GM18873 (cell line): ENCODE results near the gene NPTX1.

ENCODE experiments used
- ATAC-seq: cut with Tn5 transposase; IDR thresholded peaks from one replicate; pipeline ENCODE4 v1.9.1; 2021; ENCODE audit warnings: mild to moderate bottlenecking, moderate library complexity, moderate number of reproducible peaks; ENCODE audit not compliant: unreplicated experiment, low FRiP score

Gene NPTX1

GRCh38 chr17:80504686-80505413 lies 28.4 kb upstream of the NPTX1 start:
- no peak for ATAC-seq

DNA sequence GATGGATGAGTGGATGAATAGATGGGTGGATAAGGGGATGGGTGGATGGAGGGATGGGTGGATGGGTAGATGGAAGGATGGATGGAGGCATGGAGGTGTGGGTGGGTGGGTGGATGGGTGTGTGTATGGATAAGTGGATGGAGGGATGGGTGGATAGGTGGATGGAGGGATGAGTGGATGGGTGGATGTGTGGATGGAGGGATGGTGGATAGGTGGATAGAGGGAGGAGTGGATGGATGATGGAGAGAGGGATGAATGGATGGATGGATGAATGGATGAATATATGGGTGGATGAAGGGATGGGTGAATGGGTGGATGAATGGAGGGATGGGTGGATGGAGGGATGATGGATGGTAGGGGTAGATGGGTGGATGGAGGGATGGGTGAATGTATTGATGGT lies 27.5 kb upstream of the NPTX1 start:
- ATAC-seq: no peak

- no peak for ATAC-seq
These were observed 26.6 kb upstream of the NPTX1 start for GRCh38 chr17:80503031-80503430.

DNA sequence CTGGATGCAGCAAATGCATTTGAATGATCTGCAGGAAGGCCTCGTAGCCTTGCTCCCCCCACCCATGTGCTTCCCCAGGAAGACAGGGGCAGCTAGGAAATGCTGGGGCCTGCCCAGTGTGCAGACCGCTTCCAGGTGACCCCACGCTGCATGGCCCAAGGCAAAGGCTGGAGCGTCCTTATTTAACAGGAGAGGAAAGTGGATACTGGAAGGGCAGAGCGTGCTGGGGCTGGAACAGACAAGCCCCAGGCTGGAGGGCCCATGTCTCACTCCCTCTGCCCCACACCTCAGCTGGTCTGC lies 26.1 kb upstream of the NPTX1 start:
- ATAC-seq: no peak

GRCh38 chr17:80501741-80502577 lies 25.6 kb upstream of the NPTX1 start:
- no peak for ATAC-seq

DNA sequence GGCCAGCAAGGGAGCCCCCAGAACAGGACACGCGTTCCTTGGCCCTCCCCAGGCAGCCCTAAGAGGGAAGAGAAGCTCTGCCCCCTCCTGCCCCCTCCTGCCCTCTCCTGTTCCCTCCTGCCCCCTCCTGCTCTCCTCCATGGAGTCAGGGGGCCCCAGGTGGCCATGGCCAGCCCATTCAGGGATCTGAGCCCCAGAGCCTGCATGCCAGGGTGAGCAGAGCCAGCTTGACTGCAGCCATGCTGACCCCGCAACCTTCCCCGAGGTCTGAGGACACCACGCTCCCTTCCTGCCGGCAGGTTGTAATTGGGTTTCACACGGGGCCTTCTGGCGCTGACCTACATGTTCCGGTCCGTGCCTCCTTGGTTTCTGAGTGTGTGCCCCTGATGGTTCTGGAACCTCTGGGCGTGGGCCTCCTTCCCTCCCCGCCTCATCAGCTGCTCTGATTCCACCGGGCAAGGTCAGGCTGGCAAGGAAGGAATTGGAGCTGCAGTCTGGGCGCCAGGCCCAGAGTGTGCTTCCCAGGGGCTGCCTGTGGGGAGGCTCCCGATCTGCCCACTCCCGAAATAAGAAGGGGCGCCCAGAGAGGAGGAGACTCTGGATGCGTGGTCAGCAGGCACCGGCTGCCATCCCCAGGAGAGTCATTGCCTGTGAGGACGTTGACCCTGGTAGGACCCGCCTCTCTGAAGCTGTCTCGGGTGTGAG lies 23.7 kb upstream of the NPTX1 start:
- no peak for ATAC-seq

- ATAC-seq: no peak
These were observed 23.2 kb upstream of the NPTX1 start for GRCh38 chr17:80499560-80499959.

GRCh38 chr17:80498920-80499410 lies 22.6 kb upstream of the NPTX1 start:
- ATAC-seq: no peak

DNA sequence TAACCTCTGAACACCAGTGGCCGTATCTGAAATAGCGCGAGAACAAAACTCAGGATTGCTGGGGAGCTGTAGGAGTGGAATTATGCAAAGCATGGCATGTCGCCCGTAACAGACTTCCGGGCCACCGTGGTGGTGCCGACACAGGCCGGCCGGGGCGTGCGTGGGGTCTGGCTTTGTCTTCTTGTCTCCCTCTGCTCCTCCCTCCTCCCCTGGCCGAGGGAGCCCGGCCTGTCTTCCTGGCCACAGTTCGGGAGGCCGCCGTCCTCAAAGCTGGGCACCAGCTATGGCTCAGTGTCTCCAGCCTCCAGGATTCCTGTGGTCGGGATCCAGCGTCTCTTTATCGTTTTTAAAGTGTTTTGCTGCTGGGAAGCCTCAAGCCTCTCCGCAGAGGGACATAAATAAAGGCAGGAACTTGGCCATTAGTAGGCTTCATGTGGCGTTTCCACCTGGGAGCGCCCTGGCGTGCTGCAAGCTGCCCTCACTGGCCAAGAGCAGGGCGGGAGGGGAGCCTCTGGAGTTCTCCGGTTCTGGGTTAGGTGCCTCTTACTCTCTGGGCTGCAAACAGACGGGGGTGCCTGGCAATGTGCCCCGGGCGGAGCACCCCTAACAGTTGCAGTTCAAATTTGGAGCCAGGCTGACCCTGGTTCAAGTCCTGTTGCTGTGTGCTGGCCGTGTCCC lies 22.0 kb upstream of the NPTX1 start:
- no peak for ATAC-seq

GRCh38 chr17:80497726-80498241 lies 21.4 kb upstream of the NPTX1 start:
- no peak for ATAC-seq

DNA sequence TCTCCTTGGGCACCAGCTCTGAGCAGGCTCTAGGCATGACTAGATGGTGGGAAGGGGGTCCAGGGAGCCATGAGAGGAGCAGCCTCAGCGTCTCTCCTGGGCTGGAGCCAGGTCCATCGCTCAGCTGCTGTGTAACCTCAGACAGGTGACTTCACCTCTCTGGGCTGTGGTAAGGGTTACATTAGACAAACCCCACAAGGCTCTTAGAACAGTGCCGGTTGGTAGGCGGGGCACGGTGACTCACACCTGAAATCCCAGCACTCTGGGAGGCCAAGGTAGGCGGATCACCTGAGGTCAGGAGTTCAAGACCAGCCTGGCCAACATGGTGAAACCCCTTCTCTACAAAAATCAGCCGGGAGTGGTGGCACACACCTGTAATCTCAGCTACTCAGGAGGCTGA lies 18.1 kb upstream of the NPTX1 start:
- ATAC-seq: no peak

DNA sequence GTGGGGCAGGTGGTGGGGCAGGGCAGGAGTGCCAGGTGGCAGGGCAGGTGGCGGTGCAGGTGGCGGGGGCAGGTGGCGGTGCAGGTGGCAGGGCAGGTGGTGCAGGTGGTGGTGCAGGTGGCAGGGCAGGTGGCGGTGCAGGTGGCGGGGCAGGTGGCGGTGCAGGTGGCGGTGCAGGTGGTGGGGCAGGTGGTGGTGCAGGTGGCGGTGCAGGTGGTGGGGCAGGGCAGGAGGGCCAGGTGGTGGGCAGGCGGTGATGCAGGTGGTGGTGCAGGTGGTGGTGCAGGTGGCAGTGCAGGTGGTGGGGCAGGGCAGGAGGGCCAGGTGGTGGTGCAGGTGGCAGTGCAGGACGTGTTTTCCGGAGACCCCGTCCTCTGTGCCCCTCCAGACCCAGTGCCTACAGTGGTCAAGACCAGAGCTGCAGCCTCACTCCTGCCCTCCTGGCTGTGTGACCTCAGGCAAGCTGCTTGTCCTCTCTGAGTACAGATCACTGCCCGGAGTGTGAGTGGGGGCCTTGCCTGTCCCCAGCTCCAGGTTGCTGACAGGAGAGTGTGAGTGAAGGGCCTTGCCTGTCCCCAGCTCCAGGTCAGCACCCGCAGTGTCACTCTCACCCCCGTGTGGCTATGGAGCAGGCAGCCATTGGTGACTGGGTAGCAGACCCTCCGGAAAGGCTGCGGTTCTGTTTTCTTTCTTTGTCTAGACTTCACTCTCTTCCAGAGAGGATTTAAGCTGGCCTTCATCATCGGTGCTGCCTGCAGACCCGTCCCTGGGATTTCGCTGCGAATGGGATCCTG lies 16.1 kb upstream of the NPTX1 start:
- ATAC-seq: no peak

DNA sequence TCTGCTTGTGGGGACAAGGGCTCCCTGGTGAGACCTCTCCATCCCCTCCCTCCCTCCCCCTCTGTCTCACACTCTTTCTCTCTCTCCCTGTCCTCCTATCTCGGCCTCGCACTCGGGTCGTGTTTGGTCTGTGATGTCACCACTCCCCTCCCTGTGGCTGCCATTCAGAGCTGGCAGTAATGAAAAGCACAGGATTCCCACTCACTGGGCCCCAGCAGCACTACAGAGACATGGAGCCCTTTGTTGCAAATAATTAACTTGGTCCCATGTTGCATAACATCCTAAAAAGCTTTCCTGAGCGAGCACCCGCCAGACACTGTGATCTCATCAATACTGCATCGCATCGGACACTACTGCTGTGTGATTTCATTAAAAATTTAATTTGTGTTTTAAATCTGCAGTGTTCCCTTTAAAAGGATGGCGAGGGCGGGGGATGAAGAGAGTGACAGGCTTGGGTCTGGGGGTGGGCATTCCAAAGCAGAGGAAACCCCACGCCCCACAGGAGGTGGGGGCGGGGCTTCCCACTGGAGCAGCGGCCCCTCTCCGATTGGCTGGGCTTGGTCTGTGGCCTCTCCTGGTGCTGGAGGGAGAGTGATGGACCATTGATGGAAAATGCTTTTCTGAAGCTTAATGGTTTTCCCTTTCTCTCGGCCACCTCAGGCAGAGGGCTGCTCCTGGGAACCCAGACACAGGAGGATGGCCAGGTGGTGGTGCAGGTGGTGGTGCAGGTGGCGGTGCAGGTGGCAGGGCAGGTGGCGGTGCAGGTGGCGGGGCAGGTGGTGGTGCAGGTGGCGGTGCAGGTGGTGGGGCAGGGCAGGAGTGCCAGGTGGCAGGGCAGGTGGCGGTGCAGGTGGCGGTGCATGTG lies 15.3 kb upstream of the NPTX1 start:
- ATAC-seq: no peak

DNA sequence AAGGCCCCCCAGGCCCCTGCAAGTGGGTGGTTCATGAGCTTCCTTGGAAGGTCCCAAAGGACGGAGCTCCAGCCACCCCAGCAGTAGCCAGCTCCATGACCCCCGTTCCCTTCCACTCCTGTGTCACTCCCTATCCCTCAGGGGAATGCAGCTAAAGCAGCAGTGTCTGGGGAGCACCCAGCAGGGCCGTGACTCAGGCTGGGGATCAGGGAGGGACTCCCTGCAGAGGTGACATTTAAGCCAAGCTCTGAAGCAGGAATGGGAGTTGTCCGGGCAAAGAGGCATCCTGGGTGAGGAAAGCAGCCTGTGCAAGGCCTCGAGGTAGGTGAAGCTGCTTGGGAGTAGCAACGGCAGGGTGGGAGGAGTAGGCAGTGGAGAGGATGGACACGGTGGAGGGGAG lies 11.1 kb upstream of the NPTX1 start:
- ATAC-seq: no peak

GRCh38 chr17:80486692-80487091 lies 10.3 kb upstream of the NPTX1 start:
- no peak for ATAC-seq

GRCh38 chr17:80485846-80486245 lies 9.4 kb upstream of the NPTX1 start:
- no peak for ATAC-seq

DNA sequence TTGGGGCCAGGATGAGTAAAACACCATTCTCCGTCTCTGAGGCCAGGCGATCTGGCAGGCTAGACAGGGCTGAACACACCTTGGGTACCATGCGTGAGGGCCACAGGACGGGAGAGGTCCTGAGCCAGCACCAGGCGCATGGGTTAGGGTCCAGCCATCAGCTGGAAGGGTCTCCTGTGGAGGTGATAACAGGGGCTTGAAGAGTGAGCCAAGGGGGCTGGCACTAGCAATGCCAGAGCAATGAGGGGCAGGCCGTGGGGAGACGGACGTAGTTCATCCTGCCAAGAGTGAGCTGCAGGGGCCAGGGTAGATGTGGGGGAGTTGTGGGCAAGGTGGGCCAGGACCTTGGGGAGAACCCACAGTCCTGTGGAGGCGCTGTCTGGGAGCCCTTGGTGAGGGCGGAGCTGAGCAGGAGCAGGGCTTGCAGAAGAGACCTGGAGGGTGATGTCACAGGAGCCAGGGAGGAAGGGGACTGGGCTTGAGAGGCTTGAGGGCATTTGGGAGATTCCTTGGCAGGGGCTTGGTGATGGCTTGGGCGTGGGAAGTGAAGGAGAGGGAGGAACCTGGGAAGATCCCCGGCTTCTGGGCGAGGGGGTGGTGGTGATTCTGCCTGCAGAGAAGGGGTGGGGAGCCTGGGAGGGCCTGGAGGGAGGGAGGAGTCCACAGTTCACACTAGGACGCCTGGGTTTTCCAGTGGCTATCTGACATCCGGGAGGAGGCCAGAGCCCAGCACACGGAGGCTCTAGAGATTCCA lies 6.3 kb upstream of the NPTX1 start:
- no peak for ATAC-seq

DNA sequence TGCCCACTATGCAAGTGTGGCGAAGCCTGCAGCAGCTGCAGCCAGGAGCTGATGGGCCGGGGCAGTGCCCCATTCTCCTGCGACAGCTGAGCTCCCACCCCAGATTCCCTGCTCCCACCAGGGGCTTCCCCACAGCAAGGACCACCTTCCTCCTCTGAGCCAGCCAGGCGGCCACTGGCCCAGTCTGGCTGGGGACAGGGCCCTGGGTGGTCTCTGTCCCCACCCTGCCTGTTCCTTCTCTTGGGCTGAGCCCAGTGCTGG lies 5.6 kb upstream of the NPTX1 start:
- ATAC-seq: no peak
